DMS153 treated with DMSO at 0.1 percent for 48 hours (cell line): Measurements from ENCODE around the gene TYW1B.
"Not testable (repeated sequence)": the region's sequence is repeated elsewhere in the genome, so short reads cannot be mapped to it uniquely, and the experiment has no call there.

Experiments used
- DNase-seq: peaks from one replicate; lab custom pipeline; 2025; ENCODE audit not compliant: unreplicated experiment; lab: John Stamatoyannopoulos, UW

The TYW1B gene

GRCh38 chr7:72827839-72828591 lies at the start of gene TYW1B:
TSS of gene TYW1B (minus strand) at chr7:72828200. CDS start at chr7:72828075, 125 bp downstream.
- DNase-seq, result peak; percentile 88

DNA sequence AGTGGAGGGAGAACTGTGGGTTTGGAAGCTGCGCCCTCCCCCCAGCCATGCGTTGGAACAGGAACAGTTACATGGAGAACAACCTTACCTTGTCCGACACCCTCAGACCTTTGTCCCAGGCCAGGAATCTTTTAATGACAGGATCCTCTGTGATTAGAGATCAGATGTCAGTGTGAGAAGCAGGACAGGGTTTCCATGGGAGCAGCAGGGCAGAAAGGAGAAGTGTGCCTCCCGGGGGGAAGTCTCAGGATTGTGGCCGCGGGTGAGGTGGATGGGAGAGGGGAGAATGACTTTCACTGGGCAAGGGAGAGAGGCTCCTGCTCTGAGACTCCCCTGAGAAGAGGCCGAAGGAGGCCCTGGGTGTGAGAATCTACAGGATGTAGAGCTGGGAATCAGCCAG lies 39.6 kb upstream of the TYW1B start:
- not testable (repeated sequence) for DNase-seq

DNA sequence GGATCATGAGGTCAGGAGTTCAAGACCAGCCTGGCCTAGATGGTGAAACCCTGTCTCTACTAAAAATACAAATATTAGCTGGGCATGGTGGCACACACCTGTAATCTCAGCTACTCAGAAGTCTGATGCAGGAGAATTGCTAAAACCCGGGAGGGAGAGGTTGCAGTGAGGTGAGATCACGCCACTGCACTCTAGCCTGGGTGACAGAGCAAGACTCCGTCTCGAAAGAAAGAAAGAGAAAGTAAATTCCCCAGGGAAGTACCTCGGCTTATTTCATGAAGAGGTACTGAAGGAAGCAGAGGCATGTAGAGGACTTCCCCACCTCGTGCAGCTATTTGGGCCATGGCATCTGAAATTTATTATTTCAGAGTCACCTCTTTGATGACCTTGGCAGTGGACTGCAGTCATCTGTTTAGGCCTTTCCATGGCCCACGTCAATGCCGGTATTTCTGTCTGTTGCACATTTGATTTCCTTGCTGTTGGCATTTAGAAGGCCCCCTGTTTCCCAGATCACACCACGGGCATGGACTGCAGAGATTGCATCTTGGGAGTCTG lies 30.9 kb upstream of the TYW1B start:
- DNase-seq, result not testable (repeated sequence)

GRCh38 chr7:72857925-72858324 lies 29.9 kb upstream of the TYW1B start:
- not testable (repeated sequence) for DNase-seq

DNA sequence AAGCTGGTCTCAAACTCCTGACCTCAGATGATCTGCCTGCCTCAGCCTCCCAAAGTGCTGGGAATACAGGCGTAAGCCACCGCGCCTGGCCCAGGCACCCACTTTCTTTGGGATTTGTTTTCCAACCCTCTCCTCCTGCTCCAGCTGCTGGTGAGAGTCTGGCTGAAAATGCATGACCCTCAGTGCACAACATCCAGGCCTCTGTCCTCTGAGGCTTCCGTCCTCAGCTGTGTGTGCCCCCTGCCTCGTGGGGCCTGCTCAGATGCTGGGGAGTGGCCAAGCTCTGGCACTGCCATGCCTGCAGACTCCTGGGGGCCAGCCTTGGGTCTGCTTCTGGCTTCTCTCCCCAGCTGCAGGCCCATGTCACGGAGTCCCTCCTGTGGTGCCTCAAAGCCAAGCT lies 27.3 kb upstream of the TYW1B start:
- not testable (repeated sequence) for DNase-seq

DNA sequence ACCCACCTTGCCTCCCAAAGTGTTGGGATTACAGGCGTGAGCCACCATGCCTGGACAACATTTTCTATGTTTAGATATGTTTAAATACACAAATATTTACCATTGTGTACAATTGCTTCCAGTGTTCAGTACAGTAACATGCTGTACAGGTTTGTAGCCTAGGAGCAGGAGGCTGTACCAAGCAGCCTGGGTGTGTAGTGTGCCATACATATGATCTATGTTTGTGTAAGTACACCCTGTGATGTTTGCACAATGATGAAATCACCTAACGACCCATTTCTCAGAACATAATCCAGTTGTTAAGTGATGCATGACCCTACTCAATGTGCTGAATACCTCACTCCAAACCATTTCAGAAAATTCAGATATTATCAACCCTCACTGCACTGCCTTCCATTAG lies 24.9 kb upstream of the TYW1B start:
- DNase-seq, result not testable (repeated sequence)

DNA sequence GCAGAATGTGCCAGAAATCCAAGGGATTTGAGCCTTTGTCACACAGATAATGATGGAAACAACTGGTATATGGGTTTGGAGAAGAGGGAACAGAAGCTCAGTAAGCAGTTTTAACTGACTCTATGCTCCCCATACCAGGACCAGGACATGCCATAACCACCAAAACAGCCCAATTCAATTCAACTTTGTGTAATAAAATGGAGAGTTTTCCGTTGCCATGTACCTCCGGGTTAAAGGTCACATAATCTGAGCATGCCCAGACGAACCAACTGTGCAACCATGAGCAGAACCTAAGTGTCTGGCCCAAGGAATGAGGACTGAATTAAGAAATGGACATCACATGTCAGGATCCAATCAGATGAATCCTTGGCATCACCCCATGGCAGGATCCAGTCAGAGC lies 22.7 kb upstream of the TYW1B start:
- not testable (repeated sequence) for DNase-seq

GRCh38 chr7:72844146-72844545 lies 16.1 kb upstream of the TYW1B start:
- DNase-seq, result not testable (repeated sequence)

GRCh38 chr7:72843166-72843565 lies 15.2 kb upstream of the TYW1B start:
- DNase-seq, result not testable (repeated sequence)

GRCh38 chr7:72840966-72841511 lies 13.0 kb upstream of the TYW1B start:
- not testable (repeated sequence) for DNase-seq

GRCh38 chr7:72838315-72838714 lies 10.3 kb upstream of the TYW1B start:
- not testable (repeated sequence) for DNase-seq

GRCh38 chr7:72837291-72837690 lies 9.3 kb upstream of the TYW1B start:
- not testable (repeated sequence) for DNase-seq

DNA sequence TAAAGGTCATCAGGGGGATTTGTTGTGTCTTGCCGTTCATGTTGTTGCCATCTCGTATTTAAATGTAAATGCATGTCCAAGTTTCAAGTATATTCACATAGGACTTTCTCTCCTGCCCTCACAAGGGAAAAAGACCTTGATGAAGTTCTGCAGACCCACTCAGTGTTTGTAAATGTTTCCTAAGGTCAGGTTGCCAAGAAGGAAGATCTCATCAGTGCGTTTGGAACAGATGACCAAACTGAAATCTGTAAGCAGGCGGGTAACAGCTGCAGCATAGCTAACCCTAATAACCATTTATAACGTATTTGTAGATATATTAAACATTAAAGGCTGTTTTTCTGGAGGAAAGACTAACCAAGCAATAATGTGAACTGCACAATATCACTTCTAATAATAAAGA lies 2.6 kb upstream of the TYW1B start:
- DNase-seq, result not testable (repeated sequence)

GRCh38 chr7:72829687-72830354 lies 1.8 kb upstream of the TYW1B start:
- peak; percentile 3 for DNase-seq

GRCh38 chr7:72829291-72829686 lies 1.3 kb upstream of the TYW1B start:
- peak; percentile 95 for DNase-seq

- DNase-seq, result not testable (repeated sequence)
These were observed 4.0 kb downstream of the TYW1B start for GRCh38 chr7:72823765-72824732.

DNA sequence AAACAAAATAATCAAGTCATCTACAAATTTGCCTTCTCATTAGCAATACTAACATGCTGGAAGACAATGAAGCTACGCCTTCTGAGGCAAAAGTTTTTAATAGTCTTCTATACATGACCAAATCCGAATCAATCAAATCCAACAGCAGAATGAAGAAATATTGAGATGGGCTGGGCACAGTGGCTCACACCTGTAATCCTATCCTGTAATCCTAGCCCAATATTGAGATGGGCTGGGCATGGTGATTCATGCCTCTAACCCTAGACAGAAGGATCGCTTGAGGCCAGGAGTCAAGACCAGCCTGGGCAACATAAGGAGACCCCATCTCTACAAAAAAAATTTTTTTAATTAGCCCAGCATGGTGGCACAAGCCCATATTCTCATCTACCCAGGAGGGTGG lies 5.5 kb downstream of the TYW1B start:
- not testable (repeated sequence) for DNase-seq

DNA sequence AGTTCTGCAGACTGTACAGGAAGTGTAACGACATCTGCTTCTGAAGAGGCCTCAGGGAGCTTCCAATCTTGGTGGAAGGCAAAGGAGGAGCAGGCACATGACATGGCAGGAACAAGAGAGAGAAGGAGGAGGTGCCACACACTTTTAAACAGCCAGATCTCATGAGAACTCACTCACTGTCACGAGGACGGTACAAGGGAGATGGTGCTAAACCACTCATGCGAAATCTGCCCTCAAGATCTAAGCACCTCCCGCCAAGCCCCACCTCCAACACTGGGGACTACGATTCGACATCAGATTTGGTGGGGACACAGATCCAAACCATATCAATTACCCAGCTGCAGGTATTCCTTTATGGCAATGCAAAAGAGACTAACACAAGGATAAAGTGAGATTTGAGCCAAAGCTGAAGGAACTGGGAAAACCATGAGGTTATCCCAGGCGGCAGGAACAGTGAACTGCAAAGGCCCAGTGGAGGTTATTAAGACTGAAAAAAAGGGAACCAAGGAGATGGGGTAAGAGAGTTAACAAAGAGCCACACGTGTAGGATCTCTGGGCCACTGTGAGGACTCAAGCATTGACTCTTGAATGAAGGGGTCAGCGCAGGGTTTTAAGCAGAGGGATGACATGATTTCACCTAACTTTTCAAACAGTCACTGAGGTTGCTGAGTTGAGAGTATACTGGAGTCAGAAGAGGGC lies 9.2 kb downstream of the TYW1B start:
- not testable (repeated sequence) for DNase-seq

DNA sequence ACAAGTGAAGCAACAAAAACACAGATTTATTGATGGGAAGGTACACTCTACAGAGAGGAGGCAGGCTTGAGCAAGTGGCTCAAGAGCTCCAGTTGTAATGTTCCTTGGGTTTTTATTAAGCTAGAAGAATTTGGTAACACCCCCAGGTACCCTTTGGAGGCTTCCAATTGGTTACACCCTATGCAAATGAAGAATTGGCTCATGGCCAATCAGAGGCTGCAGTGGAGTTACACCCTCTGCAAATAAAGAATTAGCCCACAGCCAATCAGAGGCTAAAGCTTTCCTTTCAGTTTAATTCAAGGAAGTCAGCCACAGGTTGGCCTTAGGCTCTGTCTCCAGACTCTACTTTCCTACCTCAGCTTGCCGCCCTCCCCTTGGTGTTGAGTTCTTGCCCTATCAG lies 10.3 kb downstream of the TYW1B start:
- DNase-seq, result not testable (repeated sequence)
